ENCODE measurements around the gene PLCB4. TPM values are rescaled to one million over a fixed set of nuclear protein-coding genes. Genes with fewer than 3 reads are reported as not detected.
"Not testable (repeated sequence)": the region's sequence is repeated elsewhere in the genome, so short reads cannot be mapped to it uniquely, and the experiment has no call there.

PLCB4 gene
- total RNA-seq, 1 experiment from 2014 or later, result 10.1 TPM

GRCh38 chr20:9043364-9043763 is 25.5 kb upstream of the PLCB4 start:
- H3K23me2 ChIP-seq (ENCODE audit: insufficient read length, low read depth, low read length, poor library complexity, severe bottlenecking), result no peaks in the 10 kb centered on the region
- Mint-ChIP-seq H3K4me1 (peaks cover 7 to 14% of the 10 kb centered on the region in 2 experiments), H3K27me3 (ENCODE audit: low read depth) (no peaks in the 10 kb centered on the region), H3K27ac (peak overlapping the region in 2 of 3 experiments; percentile 31 to 94; a peak in 4 of 7 replicates), H3K4me3 (no peak overlapping the region), H3K9me3 (peaks cover 10 to 14% of the 10 kb centered on the region in 2 experiments), H3K36me3 (ENCODE audit: insufficient read depth in 1 of 3, low read depth in 3 of 3) (peaks cover 0 to 20% (median 3%) of the 10 kb centered on the region in 3 experiments)
- H3K9me3 ChIP-seq (ENCODE audit: control insufficient read depth, low read depth, low read length), result no peaks in the 10 kb centered on the region
- H3K27me3 ChIP-seq (ENCODE audit: insufficient read depth, low read length), result no peaks in the 10 kb centered on the region
- H2BK12ac ChIP-seq (ENCODE audit: insufficient read length, low read depth, low read length), result no peak overlapping the region
- no peak for TF ChIP-seq CTCF (conservative IDR thresholded peaks at IDR 0.05)
- H2BK15ac ChIP-seq (ENCODE audit: low read depth, low read length), result no peak overlapping the region
- no peak overlapping the region for H3T11ph ChIP-seq (ENCODE audit: low read length)
- no peak overlapping the region for H3K4ac ChIP-seq (ENCODE audit: low read depth, low read length)
- H2BK5ac ChIP-seq (ENCODE audit: insufficient read length, low read length), result no peak overlapping the region
- no peak overlapping the region for H2AK5ac ChIP-seq (ENCODE audit: insufficient read length, low read length)
- no peaks in the 10 kb centered on the region; the same call in 1 of the 2 replicates for H3K4me1 ChIP-seq (ENCODE audit: insufficient read depth, low read length)
- H4K8ac ChIP-seq (replicated peaks; ENCODE audit: insufficient read length, low read depth, low read length), result no peak overlapping the region
- no peak overlapping the region for H3K4me2 ChIP-seq (ENCODE audit: insufficient read depth, insufficient read length, low read length)
- no peak overlapping the region for H4K91ac ChIP-seq (ENCODE audit: insufficient read length, low read depth, low read length)
- H2BK20ac ChIP-seq (ENCODE audit: low read depth, low read length, poor library complexity, severe bottlenecking), result no peak overlapping the region
- no peaks in the 10 kb centered on the region for H3K79me2 ChIP-seq (ENCODE audit: insufficient read depth, low read length)
- no peak overlapping the region for H4K5ac ChIP-seq (ENCODE audit: insufficient read length, low read depth, low read length)
- H3K23ac ChIP-seq (ENCODE audit: insufficient read length, low read depth, low read length), result no peak overlapping the region
- no peak overlapping the region for H3K9ac ChIP-seq (ENCODE audit: extremely low read depth, insufficient read length, low read length)
- no peak overlapping the region for H3K56ac ChIP-seq (ENCODE audit: insufficient read length, low read depth, low read length)
- no peak for DNase-seq
- no peak overlapping the region for H2BK120ac ChIP-seq (ENCODE audit: low read depth, low read length, poor library complexity, severe bottlenecking)
- no peak overlapping the region for H3K27ac ChIP-seq (ENCODE audit: insufficient read length, low read depth, low read length)
- H2AFZ ChIP-seq (ENCODE audit: low read length), result no peak overlapping the region
- H3K18ac ChIP-seq (ENCODE audit: insufficient read length, low read depth, low read length), result no peak overlapping the region
- no peak overlapping the region for H3K14ac ChIP-seq (ENCODE audit: insufficient read depth, low read length)
- no peaks in the 10 kb centered on the region for H4K20me1 ChIP-seq (ENCODE audit: control insufficient read depth, insufficient read depth, insufficient read length)
- WGBS (ENCODE audit: extremely low coverage, insufficient read length, low lambda C conversion rate), result no CpG with 5 or more reads among the region's 5 CpGs
- no peaks in the 10 kb centered on the region for H3K79me1 ChIP-seq (ENCODE audit: insufficient read depth, low read depth, low read length, poor library complexity, severe bottlenecking)

GRCh38 chr20:9047928-9048327 is 21.0 kb upstream of the PLCB4 start:
- H3K9me3 ChIP-seq (ENCODE audit: control insufficient read depth, low read depth, low read length); H3K79me2 ChIP-seq (ENCODE audit: insufficient read depth, low read length); H3K23me2 ChIP-seq (ENCODE audit: insufficient read length, low read depth, low read length, poor library complexity, severe bottlenecking); H3K9ac ChIP-seq (ENCODE audit: extremely low read depth, insufficient read length, low read length); H3K27me3 Mint-ChIP-seq (ENCODE audit: low read depth); H2AK5ac ChIP-seq (ENCODE audit: insufficient read length, low read length); H3K27me3 ChIP-seq (ENCODE audit: insufficient read depth, low read length); H3K4me3 Mint-ChIP-seq; H3K4me2 ChIP-seq (ENCODE audit: insufficient read depth, insufficient read length, low read length); H3K27ac Mint-ChIP-seq; H2BK5ac ChIP-seq (ENCODE audit: insufficient read length, low read length); H2BK20ac ChIP-seq (ENCODE audit: low read depth, low read length, poor library complexity, severe bottlenecking); H3T11ph ChIP-seq (ENCODE audit: low read length); H3K23ac ChIP-seq (ENCODE audit: insufficient read length, low read depth, low read length); H3K4ac ChIP-seq (ENCODE audit: low read depth, low read length); H2BK15ac ChIP-seq (ENCODE audit: low read depth, low read length); H2BK12ac ChIP-seq (ENCODE audit: insufficient read length, low read depth, low read length); H3K56ac ChIP-seq (ENCODE audit: insufficient read length, low read depth, low read length); H2BK120ac ChIP-seq (ENCODE audit: low read depth, low read length, poor library complexity, severe bottlenecking); H3K79me1 ChIP-seq (ENCODE audit: insufficient read depth, low read depth, low read length, poor library complexity, severe bottlenecking); H3K4me1 ChIP-seq (ENCODE audit: insufficient read depth, low read length); H4K91ac ChIP-seq (ENCODE audit: insufficient read length, low read depth, low read length); H2AFZ ChIP-seq (ENCODE audit: low read length); H3K27ac ChIP-seq (ENCODE audit: insufficient read length, low read depth, low read length); H4K8ac ChIP-seq (replicated peaks; ENCODE audit: insufficient read length, low read depth, low read length); H4K5ac ChIP-seq (ENCODE audit: insufficient read length, low read depth, low read length); H3K14ac ChIP-seq (ENCODE audit: insufficient read depth, low read length); H3K18ac ChIP-seq (ENCODE audit: insufficient read length, low read depth, low read length); DNase-seq; H4K20me1 ChIP-seq (ENCODE audit: control insufficient read depth, insufficient read depth, insufficient read length): not testable (repeated sequence)
- no CpG with 5 or more reads among the region's 1 CpG for WGBS (ENCODE audit: extremely low coverage, insufficient read length, low lambda C conversion rate)
- H3K36me3 Mint-ChIP-seq (ENCODE audit: insufficient read depth in 1 of 3, low read depth in 3 of 3), result peaks cover 6 to 31% (median 10%) of the 10 kb centered on the region in 3 experiments
- H3K4me1 Mint-ChIP-seq, result peaks cover 7 to 15% of the 10 kb centered on the region in 2 experiments
- peaks cover 21 to 24% of the 10 kb centered on the region in 2 experiments for H3K9me3 Mint-ChIP-seq
